ENCODE results near the gene ARL16.

DNA sequence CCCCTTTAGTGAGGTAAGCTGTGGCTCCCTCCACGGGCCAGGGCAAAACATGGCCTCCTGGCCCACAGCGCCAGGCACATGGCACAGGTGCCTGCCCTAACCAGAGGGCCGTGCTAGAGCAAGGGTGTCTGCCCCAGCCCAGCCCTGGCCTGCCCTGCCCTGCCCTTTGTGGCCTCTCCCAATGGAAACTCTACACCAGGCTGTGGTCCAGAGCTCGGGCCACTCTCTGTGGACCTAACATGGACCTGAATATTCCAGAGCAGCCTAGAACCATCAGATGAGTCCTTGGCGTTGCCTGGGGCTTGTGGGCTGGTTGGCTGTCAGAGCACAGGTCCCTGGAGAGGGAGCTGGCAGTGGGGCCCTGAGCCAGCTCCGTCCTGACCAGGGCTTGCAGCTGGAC, 11.6 kb upstream of the ARL16 start:
- TF ChIP-seq, protein P1, sequence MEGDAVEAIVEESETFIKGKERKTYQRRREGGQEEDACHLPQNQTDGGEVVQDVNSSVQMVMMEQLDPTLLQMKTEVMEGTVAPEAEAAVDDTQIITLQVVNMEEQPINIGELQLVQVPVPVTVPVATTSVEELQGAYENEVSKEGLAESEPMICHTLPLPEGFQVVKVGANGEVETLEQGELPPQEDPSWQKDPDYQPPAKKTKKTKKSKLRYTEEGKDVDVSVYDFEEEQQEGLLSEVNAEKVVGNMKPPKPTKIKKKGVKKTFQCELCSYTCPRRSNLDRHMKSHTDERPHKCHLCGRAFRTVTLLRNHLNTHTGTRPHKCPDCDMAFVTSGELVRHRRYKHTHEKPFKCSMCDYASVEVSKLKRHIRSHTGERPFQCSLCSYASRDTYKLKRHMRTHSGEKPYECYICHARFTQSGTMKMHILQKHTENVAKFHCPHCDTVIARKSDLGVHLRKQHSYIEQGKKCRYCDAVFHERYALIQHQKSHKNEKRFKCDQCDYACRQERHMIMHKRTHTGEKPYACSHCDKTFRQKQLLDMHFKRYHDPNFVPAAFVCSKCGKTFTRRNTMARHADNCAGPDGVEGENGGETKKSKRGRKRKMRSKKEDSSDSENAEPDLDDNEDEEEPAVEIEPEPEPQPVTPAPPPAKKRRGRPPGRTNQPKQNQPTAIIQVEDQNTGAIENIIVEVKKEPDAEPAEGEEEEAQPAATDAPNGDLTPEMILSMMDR (IDR thresholded peaks at IDR 0.05; ENCODE audit: control extremely low read depth in 1 of 3, insufficient read depth in 1 of 3, low read depth in 1 of 3, low read length in 3 of 3): no peak
- no peak for TF ChIP-seq KDM1A (IDR thresholded peaks at IDR 0.05; ENCODE audit: borderline replicate concordance, low read length)
- no peak for TF ChIP-seq POLR2A (IDR thresholded peaks at IDR 0.05; ENCODE audit: control extremely low read depth in 1 of 2, low read depth in 2 of 2, low read length in 2 of 2)
- TF ChIP-seq EP300 (IDR thresholded peaks at IDR 0.05; ENCODE audit: borderline replicate concordance in 1 of 2, low read depth in 2 of 2, low read length in 2 of 2): no peak
- no peak for TF ChIP-seq TCF12 (IDR thresholded peaks at IDR 0.05; ENCODE audit: low read depth, low read length)
- TF ChIP-seq TAF1 (IDR thresholded peaks at IDR 0.05; ENCODE audit: low read depth, low read length): no peak
- TF ChIP-seq SP1 (IDR thresholded peaks at IDR 0.05; ENCODE audit: low read depth, low read length): no peak
- TF ChIP-seq EZH2 (IDR thresholded peaks at IDR 0.05; ENCODE audit: low read depth, low read length, severe bottlenecking): no peak
- no peak for TF ChIP-seq EGR1 (IDR thresholded peaks at IDR 0.05; ENCODE audit: borderline replicate concordance, low read depth, low read length)
- TF ChIP-seq FOSL1 (IDR thresholded peaks at IDR 0.05; ENCODE audit: insufficient read depth, low read depth, low read length): no peak
- TF ChIP-seq, protein P2, sequence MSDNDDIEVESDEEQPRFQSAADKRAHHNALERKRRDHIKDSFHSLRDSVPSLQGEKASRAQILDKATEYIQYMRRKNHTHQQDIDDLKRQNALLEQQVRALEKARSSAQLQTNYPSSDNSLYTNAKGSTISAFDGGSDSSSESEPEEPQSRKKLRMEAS (IDR thresholded peaks at IDR 0.05): no peak
- no peak for TF ChIP-seq GABPA (IDR thresholded peaks at IDR 0.05; ENCODE audit: borderline replicate concordance, insufficient read depth, low read length)
